Measurements from ENCODE around the gene AQP6.

GRCh38 chr12:49937639-49938300, 35.0 kb upstream of the AQP6 start:
- no peak for TF ChIP-seq POLR2A (IDR thresholded peaks at IDR 0.05)
- TF ChIP-seq, protein P1, sequence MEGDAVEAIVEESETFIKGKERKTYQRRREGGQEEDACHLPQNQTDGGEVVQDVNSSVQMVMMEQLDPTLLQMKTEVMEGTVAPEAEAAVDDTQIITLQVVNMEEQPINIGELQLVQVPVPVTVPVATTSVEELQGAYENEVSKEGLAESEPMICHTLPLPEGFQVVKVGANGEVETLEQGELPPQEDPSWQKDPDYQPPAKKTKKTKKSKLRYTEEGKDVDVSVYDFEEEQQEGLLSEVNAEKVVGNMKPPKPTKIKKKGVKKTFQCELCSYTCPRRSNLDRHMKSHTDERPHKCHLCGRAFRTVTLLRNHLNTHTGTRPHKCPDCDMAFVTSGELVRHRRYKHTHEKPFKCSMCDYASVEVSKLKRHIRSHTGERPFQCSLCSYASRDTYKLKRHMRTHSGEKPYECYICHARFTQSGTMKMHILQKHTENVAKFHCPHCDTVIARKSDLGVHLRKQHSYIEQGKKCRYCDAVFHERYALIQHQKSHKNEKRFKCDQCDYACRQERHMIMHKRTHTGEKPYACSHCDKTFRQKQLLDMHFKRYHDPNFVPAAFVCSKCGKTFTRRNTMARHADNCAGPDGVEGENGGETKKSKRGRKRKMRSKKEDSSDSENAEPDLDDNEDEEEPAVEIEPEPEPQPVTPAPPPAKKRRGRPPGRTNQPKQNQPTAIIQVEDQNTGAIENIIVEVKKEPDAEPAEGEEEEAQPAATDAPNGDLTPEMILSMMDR (IDR thresholded peaks at IDR 0.05) = no peak
